Muscle layer of duodenum (tissue), 2 donors: ENCODE data around the gene INO80B.
A peak's percentile ranks its signal among the peaks of the same experiment; 100 is the strongest.

Source experiments
- H3K27ac ChIP-seq: one replicate; pipeline ENCODE4 v1.7.0; 2013; ENCODE audit warnings: mild to moderate bottlenecking, low read length
- H3K27me3 ChIP-seq: one replicate; pipeline ENCODE4 v1.7.0; 2013; ENCODE audit warnings: low read depth, mild to moderate bottlenecking, control low read depth, low read length
- H3K36me3 ChIP-seq, 2 donors: one replicate each; pipeline ENCODE4 v1.7.0; 2013; ENCODE audit warnings: low read length in 2 of 2, control low read depth in 1 of 2, mild to moderate bottlenecking in 1 of 2; ENCODE audit not compliant: insufficient read depth in 2 of 2, control insufficient read depth in 1 of 2
- H3K4me1 ChIP-seq, 2 donors: one replicate each; pipeline ENCODE4 v1.7.0; 2013; ENCODE audit warnings: low read length in 2 of 2, mild to moderate bottlenecking in 2 of 2, control low read depth in 1 of 2, moderate library complexity in 1 of 2; ENCODE audit not compliant: insufficient read depth in 2 of 2, control insufficient read depth in 1 of 2
- H3K4me3 ChIP-seq, 2 donors: one replicate each; pipeline ENCODE4 v1.7.0; 2013; ENCODE audit warnings: low read length in 2 of 2, low read depth in 1 of 2, mild to moderate bottlenecking in 1 of 2
- H3K9me3 ChIP-seq, 2 donors: one replicate each; pipeline ENCODE4 v1.7.0; 2013; ENCODE audit warnings: low read length in 2 of 2, control low read depth in 1 of 2, mild to moderate bottlenecking in 1 of 2; ENCODE audit not compliant: control insufficient read depth in 1 of 2
- donor health status: healthy.

INO80B gene

GRCh38 chr2:74489906-74490305 lies 35.0 kb downstream of the INO80B start:
- Histone ChIP-seq H3K9me3 (no peaks in the 10 kb centered on the region), H3K36me3 (peaks cover 44 to 73% of the 10 kb centered on the region in 2 donors), H3K27me3 (no peaks in the 10 kb centered on the region), H3K27ac (no peak overlapping the region), H3K4me3 (no peak overlapping the region), H3K4me1 (no peaks in the 10 kb centered on the region)

GRCh38 chr2:74491648-74492544 lies 37.0 kb downstream of the INO80B start:
- Histone ChIP-seq H3K27me3 (peaks cover 2% of the 10 kb centered on the region), H3K36me3 (peaks cover 40 to 60% of the 10 kb centered on the region in 2 donors), H3K9me3 (no peaks in the 10 kb centered on the region), H3K27ac (no peak overlapping the region), H3K4me3 (no peak overlapping the region), H3K4me1 (no peaks in the 10 kb centered on the region)

DNA sequence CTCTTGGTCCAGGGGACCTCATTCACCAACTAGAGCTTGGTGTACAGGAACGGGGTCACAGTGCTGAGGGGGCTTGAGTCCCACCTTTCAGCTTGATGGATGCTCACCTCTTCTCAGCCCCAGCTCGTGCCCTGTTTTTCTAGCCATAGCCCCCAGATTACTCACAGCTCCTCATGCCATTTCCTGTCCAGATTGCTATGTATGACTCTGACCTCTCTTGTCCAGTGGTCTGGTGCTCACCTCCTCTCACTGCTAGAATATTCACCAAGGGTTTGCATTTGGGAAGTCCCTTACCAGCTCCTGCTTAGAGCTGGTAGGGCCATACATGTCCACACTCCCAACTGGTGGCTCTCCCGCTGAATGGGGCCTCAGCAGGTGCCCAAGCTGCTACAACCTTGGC lies 38.7 kb downstream of the INO80B start:
- Histone ChIP-seq H3K27ac (no peak overlapping the region), H3K27me3 (peaks cover 10% of the 10 kb centered on the region), H3K4me1 (peaks cover 2 to 14% of the 10 kb centered on the region in 2 donors), H3K4me3 (no peak overlapping the region), H3K36me3 (peaks cover 40 to 50% of the 10 kb centered on the region in 2 donors), H3K9me3 (no peaks in the 10 kb centered on the region)

DNA sequence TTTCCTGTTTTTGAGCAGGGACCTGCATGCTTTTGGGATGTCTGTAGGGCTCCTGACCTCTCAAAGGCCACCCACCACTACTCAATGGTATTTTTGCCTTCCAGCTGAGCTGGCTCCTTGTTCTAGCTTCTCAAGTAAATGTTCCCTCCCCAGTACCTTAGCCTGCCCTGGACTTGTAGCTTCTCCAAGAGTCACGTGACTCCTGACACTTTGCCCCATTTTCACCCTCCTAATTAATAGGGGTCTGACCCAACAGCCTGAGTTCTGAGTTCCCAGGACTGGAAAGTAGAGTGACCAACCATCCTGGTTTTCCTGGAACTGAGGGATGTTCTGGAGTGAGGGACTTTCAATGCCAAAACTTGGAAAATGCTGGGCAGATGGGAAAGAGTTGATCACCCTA lies 40.6 kb downstream of the INO80B start:
- H3K4me3 ChIP-seq: no peak overlapping the region
- peaks cover 3 to 30% of the 10 kb centered on the region in 2 donors for H3K4me1 ChIP-seq
- H3K9me3 ChIP-seq: no peaks in the 10 kb centered on the region
- no peak overlapping the region for H3K27ac ChIP-seq
- peaks cover 37 to 39% of the 10 kb centered on the region in 2 donors for H3K36me3 ChIP-seq
- peaks cover 27% of the 10 kb centered on the region for H3K27me3 ChIP-seq

- peaks cover 38% of the 10 kb centered on the region for H3K27me3 ChIP-seq
- H3K36me3 ChIP-seq: peaks cover 20 to 21% of the 10 kb centered on the region in 2 donors
- H3K9me3 ChIP-seq: no peaks in the 10 kb centered on the region
- peaks cover 3 to 30% of the 10 kb centered on the region in 2 donors for H3K4me1 ChIP-seq
- H3K27ac ChIP-seq: no peak overlapping the region
- peak overlapping the region in 1 of 2 donors; percentile 54 for H3K4me3 ChIP-seq
Observed at GRCh38 chr2:74496997-74497776, 42.3 kb downstream of the INO80B start.

DNA sequence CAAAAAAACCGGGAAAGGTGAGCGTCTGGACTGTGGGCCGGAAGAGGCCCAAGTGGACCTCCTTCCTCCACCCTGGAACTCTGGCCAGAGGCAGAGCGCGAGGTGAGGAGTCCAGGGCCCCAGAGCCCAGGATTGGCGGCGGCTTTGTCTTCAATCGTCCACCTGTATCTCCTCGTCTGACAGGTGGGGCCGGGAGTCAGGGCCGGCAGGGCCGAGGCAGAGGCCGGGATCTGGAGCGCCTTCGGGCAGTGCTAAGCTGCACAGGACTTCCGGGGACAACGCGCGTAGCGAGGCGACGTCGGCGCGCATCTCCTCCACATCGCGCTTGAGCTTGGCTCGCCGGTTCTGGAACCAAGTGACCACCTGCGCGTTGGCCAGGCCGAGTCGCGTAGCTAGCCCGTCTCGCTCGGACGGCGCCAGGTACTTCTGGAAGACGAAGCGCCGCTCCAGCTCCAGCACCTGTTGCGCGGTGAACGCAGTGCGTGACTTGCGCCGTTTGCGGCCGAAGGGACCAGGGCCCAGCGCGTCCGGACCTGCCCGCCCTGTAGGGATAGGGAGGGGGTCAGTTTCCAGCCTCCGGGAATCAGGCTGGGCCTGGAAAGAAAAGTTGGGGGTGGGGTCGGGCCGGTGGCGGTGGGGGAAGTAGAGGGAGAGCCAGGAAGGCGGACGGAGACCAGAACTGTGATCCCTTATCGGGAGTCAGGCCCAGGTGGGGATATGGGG lies 43.1 kb downstream of the INO80B start:
- no peak overlapping the region for H3K27ac ChIP-seq
- H3K9me3 ChIP-seq: no peaks in the 10 kb centered on the region
- peaks cover 3 to 34% of the 10 kb centered on the region in 2 donors for H3K4me1 ChIP-seq
- H3K27me3 ChIP-seq: peaks cover 38% of the 10 kb centered on the region
- H3K36me3 ChIP-seq: peaks cover 12 to 14% of the 10 kb centered on the region in 2 donors
- peak overlapping the region; percentile 52 to 54 for H3K4me3 ChIP-seq

DNA sequence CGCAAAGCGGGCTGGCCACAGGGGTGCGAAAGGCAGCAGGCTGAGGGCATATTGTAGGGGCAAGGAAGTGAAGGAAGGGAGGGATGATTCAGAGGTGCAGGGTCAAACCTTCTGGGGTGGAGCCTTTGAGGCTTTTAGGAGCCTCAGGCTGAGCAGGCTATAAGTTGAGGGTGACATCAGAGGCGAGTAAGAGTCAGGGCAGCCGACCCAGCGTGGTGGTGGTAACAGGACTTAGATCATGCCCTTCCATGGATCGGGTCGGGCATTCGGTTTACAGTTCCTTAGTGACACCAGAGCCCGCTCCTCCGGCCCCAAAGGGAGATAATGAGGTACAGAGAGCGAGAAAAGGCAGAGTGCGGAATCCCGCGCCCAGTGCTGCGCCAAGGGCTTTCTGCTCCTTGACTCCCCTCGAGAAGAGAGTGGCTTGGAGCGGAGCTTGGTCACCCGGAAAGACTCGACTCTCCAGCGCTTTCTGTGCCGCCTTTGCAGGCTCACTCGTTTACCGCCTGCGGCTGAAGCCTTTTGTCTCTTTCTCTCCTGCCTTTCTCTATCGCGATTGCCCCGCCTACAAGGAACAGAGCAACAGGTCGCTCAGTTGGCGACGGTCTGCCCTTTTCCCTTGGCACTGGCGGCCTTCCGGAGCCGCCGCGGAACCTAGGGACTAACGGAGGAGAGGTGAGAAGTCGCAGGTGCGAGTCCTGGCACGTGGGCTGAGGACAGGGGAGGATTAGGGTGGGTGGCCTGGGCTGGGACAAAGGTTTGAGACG lies 43.8 kb downstream of the INO80B start:
- Histone ChIP-seq H3K9me3 (no peaks in the 10 kb centered on the region), H3K36me3 (peaks cover 5 to 6% of the 10 kb centered on the region in 2 donors), H3K27me3 (peaks cover 38% of the 10 kb centered on the region), H3K27ac (no peak overlapping the region), H3K4me3 (peak overlapping the region; percentile 52 to 54), H3K4me1 (peaks cover 3 to 41% of the 10 kb centered on the region in 2 donors)

DNA sequence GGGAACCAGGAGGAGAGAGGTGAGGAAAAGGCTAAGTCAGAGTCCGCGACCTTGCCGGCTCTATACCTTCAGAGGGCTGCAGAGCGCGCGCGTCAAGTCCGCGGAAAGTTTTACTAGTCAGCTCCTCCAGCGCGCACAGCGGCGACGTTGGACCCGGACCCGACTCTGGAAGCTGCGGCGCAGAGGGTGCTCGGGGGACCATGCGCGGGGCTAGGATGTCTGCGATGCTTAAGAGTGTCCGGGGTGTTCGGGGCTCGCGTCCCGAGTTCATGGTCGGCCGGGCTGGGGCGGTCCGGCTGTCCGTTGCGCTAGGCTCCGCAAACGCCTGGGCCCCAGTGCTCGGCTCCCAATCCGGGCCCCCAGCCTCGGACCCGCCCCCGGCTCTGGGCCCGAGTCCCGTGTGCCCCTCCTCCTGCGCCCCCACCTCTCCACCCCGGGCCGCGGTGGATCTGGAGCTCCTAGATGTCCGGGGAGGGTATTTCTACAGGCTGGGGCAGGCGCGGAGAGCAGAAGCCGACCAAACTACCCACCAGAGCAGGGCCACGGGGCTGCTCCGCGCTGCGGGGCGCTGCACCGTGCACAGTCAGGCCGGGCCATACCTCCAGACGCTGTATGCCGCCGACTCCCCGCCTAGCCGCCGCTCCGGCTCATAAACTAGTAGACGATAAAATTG lies 44.5 kb downstream of the INO80B start, which contains the start of gene LBX2:
Gene LBX2, minus strand, starts transcription at position 337 of the 673 bp plus-strand sequence. Its CDS starts 66 bp downstream, at position 271.
- Histone ChIP-seq H3K27me3 (peaks cover 38% of the 10 kb centered on the region), H3K9me3 (no peaks in the 10 kb centered on the region), H3K36me3 (peaks cover 0 to 4% of the 10 kb centered on the region in 2 donors), H3K27ac (no peak within 1 kb of the TSS), H3K4me3 (peak within 1 kb of the TSS; percentile 52 to 54), H3K4me1 (peaks cover 7 to 46% of the 10 kb centered on the region in 2 donors)

DNA sequence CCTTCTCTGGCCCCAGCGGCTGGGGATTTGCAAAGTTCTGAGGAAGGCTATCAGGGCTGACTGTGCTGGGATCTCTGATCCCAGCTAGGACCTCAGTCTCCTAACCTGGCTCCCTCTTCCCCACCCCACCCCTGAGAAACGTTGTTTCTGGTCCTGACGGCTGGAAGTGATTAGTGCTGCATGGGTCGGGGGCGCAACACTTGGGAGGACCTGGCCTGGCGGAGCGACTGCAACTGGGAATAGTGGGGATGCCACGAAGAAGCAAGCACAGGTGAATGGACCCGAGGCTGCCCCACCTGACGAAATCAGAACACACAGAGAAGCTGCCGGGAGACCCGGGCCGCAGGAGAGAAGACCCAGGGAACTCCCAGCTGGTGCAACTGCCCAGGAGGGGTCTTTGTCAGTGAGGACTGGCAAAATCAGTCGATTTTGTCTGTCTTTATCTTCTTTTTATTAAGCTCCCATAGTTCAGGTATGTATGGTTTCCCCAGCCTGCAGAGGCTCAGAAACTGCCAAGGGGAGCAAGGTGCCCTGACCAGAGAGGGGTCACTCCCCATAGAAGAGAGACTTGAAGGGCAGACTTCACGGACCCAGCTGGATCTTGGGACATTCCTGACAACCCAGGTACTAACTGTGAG lies 45.2 kb downstream of the INO80B start:
- Histone ChIP-seq H3K27me3 (peaks cover 38% of the 10 kb centered on the region), H3K27ac (no peak overlapping the region), H3K4me1 (peaks cover 7 to 52% of the 10 kb centered on the region in 2 donors), H3K4me3 (peak overlapping the region in 1 of 2 donors; percentile 54), H3K36me3 (peaks cover 5 to 10% of the 10 kb centered on the region in 2 donors), H3K9me3 (no peaks in the 10 kb centered on the region)

- H3K36me3 ChIP-seq: peaks cover 10 to 15% of the 10 kb centered on the region in 2 donors
- peaks cover 11 to 57% of the 10 kb centered on the region in 2 donors for H3K4me1 ChIP-seq
- no peak overlapping the region for H3K27ac ChIP-seq
- H3K9me3 ChIP-seq: no peaks in the 10 kb centered on the region
- H3K27me3 ChIP-seq: peaks cover 38% of the 10 kb centered on the region
- no peak overlapping the region for H3K4me3 ChIP-seq
Observed at GRCh38 chr2:74500578-74500946, 45.7 kb downstream of the INO80B start.
